LNCAP (cell line): Measurements from ENCODE around the gene CTNNA2.

Experiments used
- CTCF ChIP-seq: fragments of 450-650 bp; IDR thresholded peaks from 2 replicates; pipeline ENCODE4 v1.5.1; 2017; ENCODE audit warnings: mild to moderate bottlenecking

The CTNNA2 gene

GRCh38 chr2:80510716-80511115 lies 997.9 kb downstream of the CTNNA2 start:
- no peak for TF ChIP-seq CTCF

GRCh38 chr2:80515964-80516363 lies 1003.1 kb downstream of the CTNNA2 start:
- no peak for TF ChIP-seq CTCF

DNA sequence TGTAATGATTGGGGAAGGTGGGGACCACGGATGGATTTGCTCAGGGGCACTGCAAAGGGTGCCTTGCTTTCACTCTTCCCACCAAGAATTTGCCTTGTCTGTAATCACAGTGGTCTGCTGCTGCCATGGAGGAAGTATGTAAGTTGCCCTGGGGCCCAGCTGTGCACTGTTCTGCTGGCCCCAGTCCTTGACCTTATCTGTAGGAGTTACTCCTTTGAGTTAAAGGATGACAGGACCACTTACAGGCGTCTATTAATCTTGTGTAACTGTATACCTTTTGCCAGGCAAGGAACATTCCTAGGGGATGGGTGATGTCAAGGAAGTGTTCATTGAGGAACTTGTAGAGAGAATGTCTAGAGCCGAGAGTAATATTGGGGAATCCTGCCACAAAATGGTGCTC lies 1004.5 kb downstream of the CTNNA2 start:
- no peak for TF ChIP-seq CTCF

DNA sequence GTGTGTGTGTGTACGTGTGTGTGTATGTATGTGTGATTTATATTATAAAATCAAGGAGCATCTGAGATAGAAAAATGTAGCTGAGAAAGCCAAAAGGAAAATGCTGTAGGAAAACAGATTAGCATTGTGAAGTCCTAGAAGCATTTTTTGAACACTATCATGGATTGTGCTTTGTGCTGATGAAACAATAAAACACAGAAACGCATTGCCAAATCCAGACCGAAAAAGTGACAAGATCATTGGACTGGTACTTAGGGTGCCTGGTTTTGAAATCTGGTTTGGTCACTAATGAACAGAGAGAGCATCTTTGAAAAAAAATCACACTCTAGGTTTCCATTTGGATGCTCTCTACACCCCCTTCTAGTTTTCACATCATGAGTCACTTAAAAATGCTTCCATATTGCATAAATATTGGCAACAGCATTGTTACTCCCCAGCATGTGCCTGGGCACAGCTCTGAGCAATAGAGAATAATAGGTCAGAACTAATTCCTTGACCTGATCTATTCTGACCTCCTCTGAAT lies 1006.3 kb downstream of the CTNNA2 start:
- no peak for TF ChIP-seq CTCF

DNA sequence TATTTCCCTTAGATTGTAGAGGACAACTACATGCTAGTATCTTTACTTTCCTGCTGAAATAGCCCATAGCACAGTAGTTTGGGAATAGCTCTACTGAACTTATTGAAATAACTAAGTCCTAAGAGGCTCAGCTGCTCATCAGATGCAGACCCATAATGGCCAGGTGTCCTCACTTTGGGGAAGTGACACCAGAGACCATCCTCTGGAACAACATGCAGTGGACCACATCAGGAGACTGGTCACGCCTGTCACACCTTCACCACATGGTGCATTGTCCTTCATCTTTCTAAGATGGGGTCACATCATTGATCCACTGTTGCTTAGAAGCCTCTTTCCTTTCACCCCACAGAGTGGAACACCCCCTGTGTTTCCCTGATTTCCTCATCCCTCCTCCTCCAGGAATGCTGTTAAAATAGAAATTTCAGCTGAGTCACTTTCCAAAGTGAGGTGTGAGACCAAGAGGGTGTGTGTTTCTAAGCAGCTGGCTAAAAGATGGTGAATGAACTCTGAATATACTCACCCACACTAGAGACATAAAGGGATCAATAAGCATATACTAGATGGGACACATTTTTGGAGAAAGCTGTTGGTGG lies 1006.9 kb downstream of the CTNNA2 start:
- TF ChIP-seq CTCF = no peak

DNA sequence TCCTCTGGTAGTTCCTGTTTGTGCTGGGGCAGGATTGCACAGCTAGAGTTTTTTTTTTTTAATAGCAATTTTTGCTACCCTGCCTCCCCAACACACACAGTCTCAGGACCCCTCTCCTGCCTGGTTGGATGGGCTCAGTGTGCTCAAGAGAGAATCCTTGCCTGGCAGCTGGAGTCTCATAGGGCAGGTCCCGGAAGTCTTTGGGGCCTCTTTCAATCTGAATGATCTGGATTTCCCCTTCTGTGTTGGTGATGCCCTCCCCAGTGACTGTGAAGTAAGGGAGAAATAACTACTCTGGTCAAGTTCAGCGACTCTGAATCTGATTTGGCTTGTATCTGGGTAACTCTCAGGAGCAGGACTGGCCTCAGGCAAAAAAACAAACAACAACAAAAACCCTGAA lies 1012.3 kb downstream of the CTNNA2 start:
- TF ChIP-seq CTCF = no peak

GRCh38 chr2:80527119-80527518 lies 1014.3 kb downstream of the CTNNA2 start:
- TF ChIP-seq CTCF = no peak
